Peyer's patch (tissue), 4 donors: ENCODE data around the gene SULT1A2.

Experiments used
- POLR2A ChIP-seq, 2 donors: fragments of 450-650 bp; IDR thresholded peaks; one replicate each; pipeline ENCODE4 v1.5.1; 2017; ENCODE audit warnings: antibody characterized with exemption in 2 of 2, mild to moderate bottlenecking in 2 of 2, moderate library complexity in 2 of 2
- TF ChIP-seq, protein P1 (sequence below), 6 experiments: fragments of 450-650 bp in 4 of 6; fragments of 200-600 bp in 2 of 6; sonication (generic) in 1 of 6; IDR thresholded peaks; one replicate each; pipeline ENCODE4 v1.5.1; 2017 to 2019; ENCODE audit warnings: antibody characterized with exemption in 6 of 6, mild to moderate bottlenecking in 3 of 6, moderate library complexity in 1 of 6

DNA sequence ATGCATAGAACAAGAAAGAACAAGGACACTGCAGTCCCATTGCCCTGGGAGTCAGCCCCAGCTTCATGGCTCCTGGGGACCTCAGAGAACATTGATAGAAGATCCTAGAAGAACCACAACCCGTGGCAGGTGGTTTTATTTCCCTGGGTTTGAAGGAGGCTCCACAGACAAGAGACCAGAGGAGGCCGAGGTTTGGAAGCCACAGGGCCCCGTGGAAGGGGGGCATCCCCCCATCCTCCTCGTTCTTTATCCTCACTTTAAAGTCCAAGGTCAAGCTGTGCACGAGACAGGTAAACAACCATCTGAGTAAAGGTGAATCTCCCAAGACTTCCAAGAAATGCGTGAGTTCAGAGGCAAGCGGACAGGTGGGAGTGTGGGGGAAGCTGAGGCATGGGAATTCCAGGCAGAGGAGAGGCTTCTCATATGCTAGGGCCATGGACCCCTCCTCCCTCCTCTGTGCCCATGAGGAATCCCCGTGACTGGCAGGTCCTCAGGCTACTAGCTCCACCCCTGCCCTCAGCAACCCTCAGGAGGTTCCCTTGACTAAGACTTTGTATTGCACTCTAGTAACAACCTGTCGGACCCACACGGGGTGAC, 13.8 kb upstream of the SULT1A2 start:
- peak in 1 of 2 donors; percentile 31 for TF ChIP-seq POLR2A (IDR thresholded peaks at IDR 0.05)
- TF ChIP-seq, protein P1, sequence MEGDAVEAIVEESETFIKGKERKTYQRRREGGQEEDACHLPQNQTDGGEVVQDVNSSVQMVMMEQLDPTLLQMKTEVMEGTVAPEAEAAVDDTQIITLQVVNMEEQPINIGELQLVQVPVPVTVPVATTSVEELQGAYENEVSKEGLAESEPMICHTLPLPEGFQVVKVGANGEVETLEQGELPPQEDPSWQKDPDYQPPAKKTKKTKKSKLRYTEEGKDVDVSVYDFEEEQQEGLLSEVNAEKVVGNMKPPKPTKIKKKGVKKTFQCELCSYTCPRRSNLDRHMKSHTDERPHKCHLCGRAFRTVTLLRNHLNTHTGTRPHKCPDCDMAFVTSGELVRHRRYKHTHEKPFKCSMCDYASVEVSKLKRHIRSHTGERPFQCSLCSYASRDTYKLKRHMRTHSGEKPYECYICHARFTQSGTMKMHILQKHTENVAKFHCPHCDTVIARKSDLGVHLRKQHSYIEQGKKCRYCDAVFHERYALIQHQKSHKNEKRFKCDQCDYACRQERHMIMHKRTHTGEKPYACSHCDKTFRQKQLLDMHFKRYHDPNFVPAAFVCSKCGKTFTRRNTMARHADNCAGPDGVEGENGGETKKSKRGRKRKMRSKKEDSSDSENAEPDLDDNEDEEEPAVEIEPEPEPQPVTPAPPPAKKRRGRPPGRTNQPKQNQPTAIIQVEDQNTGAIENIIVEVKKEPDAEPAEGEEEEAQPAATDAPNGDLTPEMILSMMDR (IDR thresholded peaks at IDR 0.05): no peak
